HG03571 (cell line): Measurements from ENCODE around the gene RASGRF1.

Experiments used
- ATAC-seq: cut with Tn5 transposase; IDR thresholded peaks from one replicate; pipeline ENCODE4 v1.9.1; 2021; ENCODE audit not compliant: unreplicated experiment

Gene RASGRF1

DNA sequence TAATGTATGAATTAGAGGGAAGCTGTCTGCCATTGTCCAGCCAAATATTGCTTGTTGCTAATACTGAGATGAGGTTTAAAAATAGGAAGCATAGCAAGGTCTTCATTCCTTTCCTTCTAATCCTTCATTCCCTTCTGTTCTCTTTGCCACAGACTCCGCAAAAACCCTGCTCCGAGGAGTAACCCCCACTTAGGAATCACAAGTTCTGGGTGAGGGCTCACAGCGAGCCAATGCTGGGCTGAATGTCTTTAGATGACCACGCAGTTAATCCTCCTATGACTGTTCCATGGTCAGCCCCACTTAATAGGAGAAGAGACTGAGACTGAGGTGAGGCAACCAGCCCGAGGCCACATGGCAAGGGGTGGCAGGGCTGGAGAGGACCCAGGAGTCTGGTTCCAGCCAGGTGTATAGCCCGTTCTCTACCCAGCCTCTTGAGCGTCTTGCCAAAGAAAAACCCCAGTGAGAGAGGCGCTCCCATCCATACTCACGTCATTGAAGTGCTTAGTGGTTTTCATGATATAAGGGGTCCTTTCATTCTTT is 100.8 kb downstream of the RASGRF1 start:
- no peak for ATAC-seq

DNA sequence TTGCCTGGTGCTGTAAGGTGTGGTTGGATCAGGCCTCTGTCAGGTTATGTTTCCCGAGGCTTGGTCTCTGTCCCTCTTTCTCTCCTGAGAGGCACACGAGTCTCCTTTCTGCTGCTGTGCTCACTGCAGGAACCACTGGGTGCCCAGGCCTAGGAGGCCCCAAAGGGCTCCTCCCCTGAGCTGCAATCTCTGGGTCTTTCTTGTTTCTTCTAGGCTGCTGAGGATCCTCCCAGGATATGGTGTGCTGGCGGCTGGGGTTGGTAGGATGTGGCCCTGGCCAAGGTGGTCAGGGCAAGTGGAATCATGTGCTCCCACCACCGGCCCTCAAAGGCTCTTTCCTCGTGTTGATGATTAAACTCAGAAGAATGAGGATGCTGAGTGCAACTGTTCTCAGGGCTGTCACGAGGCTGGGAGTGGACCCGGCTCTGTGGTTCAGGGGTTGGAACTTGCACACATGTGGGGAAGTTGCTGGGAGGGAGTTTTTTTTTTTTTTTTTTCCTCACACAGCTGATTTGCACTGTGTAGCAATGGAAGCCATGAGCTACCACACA is 102.1 kb downstream of the RASGRF1 start:
- ATAC-seq: peak; percentile 68

DNA sequence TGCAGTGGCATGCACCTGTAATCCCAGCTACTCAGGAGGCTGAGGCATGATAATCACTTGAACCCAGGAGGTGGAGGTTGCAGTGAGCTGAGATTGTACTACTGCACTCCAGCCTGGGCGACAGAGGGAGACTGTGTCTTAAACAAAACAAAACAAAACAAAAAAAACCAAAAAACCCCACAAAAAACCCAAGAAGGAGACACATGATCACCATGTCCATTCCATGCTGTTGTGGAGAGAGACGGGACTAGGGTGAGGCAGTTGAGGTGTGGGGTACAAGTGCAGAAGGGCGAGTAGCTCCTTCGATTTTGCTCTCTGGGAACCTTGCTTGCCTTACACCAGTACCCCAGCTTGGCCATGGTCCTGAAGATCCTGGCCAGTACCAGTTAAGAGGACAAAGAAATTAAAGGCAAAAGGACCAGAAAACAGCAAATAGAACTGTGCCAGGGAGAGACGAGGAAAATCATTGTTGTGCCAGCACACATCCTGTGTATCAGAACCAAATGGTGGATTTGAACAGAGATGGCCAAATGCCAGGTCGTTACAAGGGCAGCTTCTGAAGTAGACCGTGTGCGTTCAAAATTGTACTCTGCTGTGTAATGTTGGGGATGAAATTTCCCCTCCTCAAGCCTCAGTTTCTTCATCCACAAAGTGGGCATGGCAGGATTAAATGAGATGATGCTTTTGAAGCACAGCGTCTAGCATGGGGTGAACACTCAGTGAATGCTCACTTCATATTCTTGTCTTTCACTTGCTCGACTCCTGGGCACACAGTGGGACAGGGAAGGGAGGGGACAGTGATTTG is 102.8 kb downstream of the RASGRF1 start:
- no peak for ATAC-seq

DNA sequence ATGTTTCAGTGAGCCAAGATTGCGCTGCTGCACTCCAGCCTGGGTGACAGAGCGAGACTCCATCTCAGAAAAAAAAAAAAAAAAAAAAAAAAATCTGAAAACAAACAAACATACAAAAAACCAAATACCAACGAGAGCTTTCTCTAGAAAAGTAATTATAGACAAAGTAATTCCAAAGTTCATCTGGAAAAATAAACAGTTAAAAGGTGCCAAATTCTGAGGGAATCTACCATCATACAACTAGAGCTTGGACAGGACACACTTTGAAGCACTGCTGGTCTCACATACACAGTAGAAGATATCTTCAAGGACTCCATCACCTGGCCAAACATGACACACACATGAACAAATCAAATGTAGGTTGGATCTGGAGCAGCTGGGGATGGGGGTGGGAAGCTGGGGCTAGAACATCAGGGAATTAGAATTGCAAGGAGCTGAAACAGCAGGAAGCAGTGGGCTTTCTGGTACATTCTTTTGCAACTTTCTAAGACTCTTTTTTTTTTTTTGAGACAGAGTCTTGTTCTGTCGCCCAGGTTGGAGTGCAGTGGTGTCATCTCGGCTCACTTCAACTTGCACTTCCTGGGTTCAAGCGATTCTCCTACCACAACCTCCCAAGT is 104.6 kb downstream of the RASGRF1 start:
- ATAC-seq: no peak

- ATAC-seq: no peak
These were observed 106.5 kb downstream of the RASGRF1 start for GRCh38 chr15:78984041-78984440.

- no peak for ATAC-seq
These were observed 107.2 kb downstream of the RASGRF1 start for GRCh38 chr15:78983146-78983918.

- no peak for ATAC-seq
These were observed 107.8 kb downstream of the RASGRF1 start for GRCh38 chr15:78982736-78983135.

DNA sequence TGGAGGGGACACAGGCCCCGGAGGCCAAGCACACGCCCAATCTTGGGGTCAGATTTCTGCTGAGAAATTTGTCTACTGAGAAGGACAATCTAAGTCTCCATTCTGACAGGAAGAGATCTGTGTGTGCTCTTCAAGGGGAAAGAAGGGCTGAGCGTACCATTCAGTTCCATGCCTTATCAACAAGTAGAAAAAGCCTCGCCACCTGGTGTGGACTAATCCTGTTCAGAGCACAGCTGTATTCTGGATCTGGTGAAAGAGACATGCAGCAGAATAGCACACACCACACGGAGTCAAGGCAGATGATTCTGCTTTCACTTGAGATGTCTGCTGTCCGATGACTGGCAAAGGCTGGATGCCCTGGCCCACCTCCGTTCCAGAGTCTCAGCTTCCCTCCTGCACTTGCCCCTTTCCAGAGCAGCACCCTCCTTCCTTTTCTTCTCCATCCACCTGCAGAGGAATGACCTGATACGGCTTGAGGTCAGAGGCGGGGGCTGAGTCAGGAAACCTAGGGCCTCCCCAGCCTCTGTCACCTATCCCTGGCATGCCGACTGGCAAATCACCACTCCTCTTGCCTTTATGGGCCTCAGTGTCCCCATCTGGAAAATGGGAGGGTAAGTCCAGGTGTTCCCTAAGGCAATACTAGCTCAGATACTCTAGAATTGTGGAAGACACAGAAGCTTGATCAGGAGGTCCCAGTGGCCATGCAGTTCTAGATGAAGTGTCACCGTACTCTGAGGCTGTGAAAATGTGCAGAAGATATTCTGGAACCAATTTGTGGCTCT is 108.9 kb downstream of the RASGRF1 start:
- no peak for ATAC-seq

GRCh38 chr15:78979456-78980320 is 110.9 kb downstream of the RASGRF1 start:
- no peak for ATAC-seq

DNA sequence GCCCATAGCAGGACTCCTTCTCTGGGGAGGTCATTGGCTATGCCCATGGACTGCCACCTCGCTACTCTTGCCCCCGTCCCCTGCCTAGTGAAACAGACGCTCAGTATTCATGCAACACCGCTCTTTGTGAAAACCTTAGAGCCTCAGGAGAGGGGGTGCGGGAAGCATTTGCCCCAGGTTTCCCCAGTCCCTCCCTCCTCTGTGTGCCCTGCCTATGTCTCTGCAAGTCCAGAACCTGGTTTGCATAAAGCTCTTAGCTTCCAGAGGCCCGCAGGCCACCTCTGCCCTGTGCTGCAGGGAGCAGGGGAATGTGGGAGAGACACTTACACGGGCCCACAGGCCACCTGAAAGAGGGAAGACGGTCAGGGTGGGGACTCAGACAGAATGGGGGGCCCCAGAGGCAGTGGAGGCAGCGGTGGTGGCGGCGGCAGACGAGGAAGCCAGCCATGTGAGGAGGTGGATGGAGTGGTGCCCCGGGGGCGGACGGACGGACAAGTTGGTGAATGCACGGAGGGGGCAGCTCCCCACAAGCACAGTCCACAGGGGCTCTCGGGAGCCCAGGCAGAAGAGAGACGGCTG is 111.9 kb downstream of the RASGRF1 start:
- ATAC-seq: no peak

DNA sequence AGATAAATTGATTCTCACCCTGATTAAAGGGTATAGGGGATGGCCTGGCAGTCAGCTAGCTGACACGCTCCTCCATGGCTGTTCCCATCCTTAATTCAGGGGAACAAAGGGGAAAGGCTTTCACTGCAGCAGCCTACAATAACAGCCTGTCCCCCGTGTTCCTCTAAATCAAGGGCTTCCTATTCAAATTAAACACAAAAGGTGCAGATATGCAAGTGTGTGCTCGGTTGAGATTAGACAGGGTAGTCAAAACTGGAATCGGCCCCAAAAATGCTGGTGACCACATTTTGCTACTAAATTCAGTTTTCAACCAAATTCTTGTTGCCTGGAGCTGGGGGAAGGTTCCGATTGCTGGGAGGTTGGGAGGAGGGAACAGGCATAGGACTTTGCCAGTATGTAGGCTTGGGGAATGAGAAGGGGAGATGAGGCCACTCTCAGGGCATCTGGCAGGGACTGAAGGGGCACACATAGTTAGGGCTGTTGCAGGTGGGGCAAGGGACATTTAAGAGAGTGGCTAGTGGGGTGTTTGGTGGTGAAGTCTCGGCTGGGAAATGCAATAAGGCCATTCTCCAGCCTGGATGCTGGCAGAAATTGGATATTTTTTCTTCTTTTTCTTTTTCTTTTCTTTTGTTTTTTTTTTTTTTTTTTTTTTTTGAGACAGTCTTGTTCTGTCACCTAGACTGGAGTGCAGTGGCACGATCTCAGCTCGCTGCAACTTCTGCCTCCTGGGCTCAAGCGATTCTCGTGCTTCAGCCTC is 112.8 kb downstream of the RASGRF1 start:
- ATAC-seq: peak; percentile 28

- peak; percentile 74 for ATAC-seq
These were observed 113.4 kb downstream of the RASGRF1 start for GRCh38 chr15:78977091-78977571.

GRCh38 chr15:78976691-78977090 is 113.9 kb downstream of the RASGRF1 start:
- no peak for ATAC-seq

- no peak for ATAC-seq
These were observed 116.2 kb downstream of the RASGRF1 start for GRCh38 chr15:78974272-78974918.

DNA sequence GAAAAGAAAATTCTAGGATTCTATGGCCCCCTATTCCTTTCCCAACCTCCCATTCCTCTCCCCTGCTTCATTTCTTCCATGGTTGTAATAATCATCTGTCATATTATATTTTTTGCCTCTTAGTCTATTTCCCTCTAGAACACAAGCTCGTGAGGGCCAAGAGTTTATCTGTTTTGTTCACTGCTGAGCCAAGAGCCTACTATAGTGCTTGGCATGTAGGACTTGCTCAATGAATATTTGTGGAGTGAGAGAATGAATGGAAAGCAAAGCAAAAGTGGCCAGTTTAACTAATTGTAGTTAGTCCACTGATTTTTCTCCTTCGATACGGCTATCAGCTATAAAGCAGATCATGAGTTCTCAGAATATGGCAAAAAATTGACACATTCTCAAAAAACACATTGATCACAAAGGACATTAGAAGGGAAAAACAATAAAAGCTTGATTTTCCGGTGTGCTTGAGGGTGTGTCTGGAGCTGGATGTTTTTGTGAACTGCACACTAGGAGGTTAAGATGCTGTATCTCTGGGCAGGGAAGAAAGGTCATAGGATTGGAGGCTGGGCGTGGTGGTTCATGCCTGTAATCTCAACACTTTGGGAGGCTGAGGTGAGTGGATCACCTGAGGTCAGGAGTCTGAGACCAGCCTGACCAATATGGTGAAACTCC is 120.8 kb downstream of the RASGRF1 start:
- no peak for ATAC-seq

- ATAC-seq: no peak
These were observed 121.9 kb downstream of the RASGRF1 start for GRCh38 chr15:78968539-78969271.

DNA sequence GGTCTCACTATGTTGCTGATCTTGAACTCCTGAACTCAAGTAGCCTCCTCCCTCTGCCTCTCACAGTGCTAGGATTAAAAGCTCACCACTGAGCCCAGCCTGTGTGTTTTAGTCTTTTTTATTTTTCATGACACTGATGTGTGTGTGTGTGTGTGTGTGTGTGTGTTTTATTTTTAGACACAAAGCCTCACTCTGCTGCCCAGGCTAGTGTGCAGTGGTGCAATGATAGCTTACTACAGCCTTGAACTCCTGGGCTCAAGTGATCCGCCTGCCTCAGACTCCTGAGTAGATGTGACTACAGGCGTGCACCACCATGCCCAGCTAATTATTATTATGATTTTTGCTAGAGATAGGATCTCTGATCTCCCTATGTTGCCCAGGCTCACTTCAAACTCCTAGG is 122.5 kb downstream of the RASGRF1 start:
- ATAC-seq: no peak
